ENCODE measurements around the gene ASTN1.

The ASTN1 gene

GRCh38 chr1:177164380-177165068 is at the start of gene ASTN1:
TSS of gene ASTN1 (minus strand) at chr1:177164712. CDS start at chr1:177164676, 36 bp downstream.
- H3K27me3 ChIP-seq (ENCODE audit: control insufficient read depth, insufficient read depth, low read length): peaks cover 64% of the 10 kb centered on the region
- no peaks in the 10 kb centered on the region for H3K9me3 ChIP-seq (ENCODE audit: control insufficient read depth, low read depth, low read length)
- peak within 1 kb of the TSS; percentile 67 for H3K4me3 ChIP-seq (ENCODE audit: low read length)
- no peaks in the 10 kb centered on the region for H3K36me3 ChIP-seq (ENCODE audit: control insufficient read depth, low read depth, low read length)
- H3K4me1 ChIP-seq (ENCODE audit: control insufficient read depth, low read depth, low read length): no peaks in the 10 kb centered on the region
- peak within 1 kb of the TSS; percentile 44 for H3K9ac ChIP-seq (ENCODE audit: low read length)
- no peak within 1 kb of the TSS for H3K27ac ChIP-seq (ENCODE audit: low read length)

- H3K4me3 ChIP-seq (ENCODE audit: low read length): no peak overlapping the region
- H3K4me1 ChIP-seq (ENCODE audit: control insufficient read depth, low read depth, low read length): no peaks in the 10 kb centered on the region
- H3K36me3 ChIP-seq (ENCODE audit: control insufficient read depth, low read depth, low read length): no peaks in the 10 kb centered on the region
- no peaks in the 10 kb centered on the region for H3K9me3 ChIP-seq (ENCODE audit: control insufficient read depth, low read depth, low read length)
- no peak overlapping the region for H3K9ac ChIP-seq (ENCODE audit: low read length)
- no peak overlapping the region for H3K27ac ChIP-seq (ENCODE audit: low read length)
- H3K27me3 ChIP-seq (ENCODE audit: control insufficient read depth, insufficient read depth, low read length): peaks cover 41% of the 10 kb centered on the region
Measured at GRCh38 chr1:177211231-177211630, 46.7 kb upstream of the ASTN1 start.

DNA sequence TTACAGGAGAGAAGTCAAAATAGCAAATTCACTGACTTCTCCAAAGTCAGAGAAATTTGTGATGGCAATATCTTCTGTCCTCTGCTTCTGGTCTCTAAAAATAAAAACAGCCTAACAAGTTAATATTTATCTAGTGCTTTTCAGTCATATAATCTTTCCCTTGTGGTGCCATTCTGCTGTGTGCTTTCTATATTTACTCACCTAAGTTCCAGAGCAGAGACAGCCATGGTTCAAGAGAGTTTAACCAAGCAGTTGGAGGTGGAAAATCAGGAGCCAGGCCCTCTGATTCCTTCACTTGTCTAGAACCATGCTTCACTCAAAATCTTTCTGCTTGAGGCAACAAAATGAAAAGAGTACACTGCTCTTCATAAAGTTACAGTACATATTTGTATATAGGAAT is 45.6 kb upstream of the ASTN1 start:
- H3K9ac ChIP-seq (ENCODE audit: low read length): no peak overlapping the region
- no peaks in the 10 kb centered on the region for H3K36me3 ChIP-seq (ENCODE audit: control insufficient read depth, low read depth, low read length)
- no peaks in the 10 kb centered on the region for H3K4me1 ChIP-seq (ENCODE audit: control insufficient read depth, low read depth, low read length)
- no peak overlapping the region for H3K27ac ChIP-seq (ENCODE audit: low read length)
- H3K9me3 ChIP-seq (ENCODE audit: control insufficient read depth, low read depth, low read length): no peaks in the 10 kb centered on the region
- no peak overlapping the region for H3K4me3 ChIP-seq (ENCODE audit: low read length)
- peaks cover 42% of the 10 kb centered on the region for H3K27me3 ChIP-seq (ENCODE audit: control insufficient read depth, insufficient read depth, low read length)

DNA sequence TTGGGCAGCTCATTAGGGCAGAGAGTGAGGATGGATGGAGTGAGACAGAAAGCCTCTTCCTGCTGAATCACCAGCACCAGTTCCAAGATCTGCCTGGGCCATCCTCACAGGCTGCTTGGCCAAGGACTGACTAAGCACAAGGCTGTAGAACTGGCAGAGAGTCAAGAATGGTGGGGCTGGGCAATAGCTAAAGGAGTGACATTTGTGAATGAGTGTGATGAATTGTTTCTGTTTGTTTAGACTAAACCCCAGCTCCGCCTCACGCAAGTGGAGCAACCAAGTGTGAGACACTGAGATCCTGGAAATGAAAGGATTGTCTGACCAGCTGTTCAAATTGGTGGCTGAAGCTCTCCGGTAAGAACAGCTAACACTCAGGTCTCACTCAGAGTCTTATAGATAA is 44.8 kb upstream of the ASTN1 start:
- H3K9ac ChIP-seq (ENCODE audit: low read length): no peak overlapping the region
- H3K27ac ChIP-seq (ENCODE audit: low read length): no peak overlapping the region
- no peaks in the 10 kb centered on the region for H3K9me3 ChIP-seq (ENCODE audit: control insufficient read depth, low read depth, low read length)
- H3K4me1 ChIP-seq (ENCODE audit: control insufficient read depth, low read depth, low read length): no peaks in the 10 kb centered on the region
- H3K36me3 ChIP-seq (ENCODE audit: control insufficient read depth, low read depth, low read length): no peaks in the 10 kb centered on the region
- peaks cover 42% of the 10 kb centered on the region for H3K27me3 ChIP-seq (ENCODE audit: control insufficient read depth, insufficient read depth, low read length)
- no peak overlapping the region for H3K4me3 ChIP-seq (ENCODE audit: low read length)

GRCh38 chr1:177208920-177209319 is 44.4 kb upstream of the ASTN1 start:
- no peaks in the 10 kb centered on the region for H3K36me3 ChIP-seq (ENCODE audit: control insufficient read depth, low read depth, low read length)
- no peak overlapping the region for H3K9ac ChIP-seq (ENCODE audit: low read length)
- no peaks in the 10 kb centered on the region for H3K4me1 ChIP-seq (ENCODE audit: control insufficient read depth, low read depth, low read length)
- H3K9me3 ChIP-seq (ENCODE audit: control insufficient read depth, low read depth, low read length): no peaks in the 10 kb centered on the region
- no peak overlapping the region for H3K4me3 ChIP-seq (ENCODE audit: low read length)
- peaks cover 42% of the 10 kb centered on the region for H3K27me3 ChIP-seq (ENCODE audit: control insufficient read depth, insufficient read depth, low read length)
- no peak overlapping the region for H3K27ac ChIP-seq (ENCODE audit: low read length)

DNA sequence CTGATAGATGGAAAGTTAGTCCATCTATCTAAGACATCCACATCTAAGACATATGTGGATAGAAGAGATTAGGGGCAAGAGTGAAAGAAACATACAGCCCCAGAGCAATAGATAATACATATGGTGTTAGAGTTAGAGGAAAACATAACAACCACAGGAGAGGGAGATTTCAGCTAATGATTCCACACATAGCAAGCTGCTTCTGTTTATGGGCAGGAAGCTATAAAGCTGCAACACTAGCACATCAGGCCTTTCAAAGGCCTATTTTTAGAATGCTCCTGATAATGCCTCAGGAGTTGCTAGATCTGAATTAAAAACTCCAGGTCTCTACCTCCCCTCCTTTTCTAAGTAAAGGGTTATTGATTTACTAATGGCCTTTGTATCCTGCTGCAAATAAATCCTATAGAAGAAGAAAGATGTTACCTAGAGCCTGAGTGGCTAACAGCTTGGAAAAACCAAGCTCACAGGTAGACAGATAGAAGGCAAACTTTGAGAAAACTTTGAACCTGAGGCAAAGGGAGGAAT is 42.4 kb upstream of the ASTN1 start:
- Histone ChIP-seq H3K9me3 (ENCODE audit: control insufficient read depth, low read depth, low read length) (no peaks in the 10 kb centered on the region), H3K36me3 (ENCODE audit: control insufficient read depth, low read depth, low read length) (no peaks in the 10 kb centered on the region), H3K4me3 (ENCODE audit: low read length) (no peak overlapping the region), H3K27ac (ENCODE audit: low read length) (no peak overlapping the region), H3K9ac (ENCODE audit: low read length) (no peak overlapping the region), H3K4me1 (ENCODE audit: control insufficient read depth, low read depth, low read length) (no peaks in the 10 kb centered on the region), H3K27me3 (ENCODE audit: control insufficient read depth, insufficient read depth, low read length) (peaks cover 42% of the 10 kb centered on the region)

- Histone ChIP-seq H3K4me3 (ENCODE audit: low read length) (no peak overlapping the region), H3K27me3 (ENCODE audit: control insufficient read depth, insufficient read depth, low read length) (no peaks in the 10 kb centered on the region), H3K9ac (ENCODE audit: low read length) (no peak overlapping the region), H3K9me3 (ENCODE audit: control insufficient read depth, low read depth, low read length) (no peaks in the 10 kb centered on the region), H3K27ac (ENCODE audit: low read length) (no peak overlapping the region), H3K4me1 (ENCODE audit: control insufficient read depth, low read depth, low read length) (no peaks in the 10 kb centered on the region), H3K36me3 (ENCODE audit: control insufficient read depth, low read depth, low read length) (no peaks in the 10 kb centered on the region)
Measured at GRCh38 chr1:177200290-177200689, 35.8 kb upstream of the ASTN1 start.

GRCh38 chr1:177198243-177198642 is 33.7 kb upstream of the ASTN1 start:
- Histone ChIP-seq H3K9ac (ENCODE audit: low read length) (no peak overlapping the region), H3K36me3 (ENCODE audit: control insufficient read depth, low read depth, low read length) (no peaks in the 10 kb centered on the region), H3K27me3 (ENCODE audit: control insufficient read depth, insufficient read depth, low read length) (no peaks in the 10 kb centered on the region), H3K4me1 (ENCODE audit: control insufficient read depth, low read depth, low read length) (no peaks in the 10 kb centered on the region), H3K27ac (ENCODE audit: low read length) (no peak overlapping the region), H3K4me3 (ENCODE audit: low read length) (no peak overlapping the region), H3K9me3 (ENCODE audit: control insufficient read depth, low read depth, low read length) (no peaks in the 10 kb centered on the region)

- H3K27me3 ChIP-seq (ENCODE audit: control insufficient read depth, insufficient read depth, low read length): no peaks in the 10 kb centered on the region
- H3K9me3 ChIP-seq (ENCODE audit: control insufficient read depth, low read depth, low read length): no peaks in the 10 kb centered on the region
- H3K27ac ChIP-seq (ENCODE audit: low read length): no peak overlapping the region
- H3K4me1 ChIP-seq (ENCODE audit: control insufficient read depth, low read depth, low read length): no peaks in the 10 kb centered on the region
- H3K4me3 ChIP-seq (ENCODE audit: low read length): no peak overlapping the region
- no peak overlapping the region for H3K9ac ChIP-seq (ENCODE audit: low read length)
- H3K36me3 ChIP-seq (ENCODE audit: control insufficient read depth, low read depth, low read length): no peaks in the 10 kb centered on the region
Measured at GRCh38 chr1:177190308-177190970, 25.9 kb upstream of the ASTN1 start.

DNA sequence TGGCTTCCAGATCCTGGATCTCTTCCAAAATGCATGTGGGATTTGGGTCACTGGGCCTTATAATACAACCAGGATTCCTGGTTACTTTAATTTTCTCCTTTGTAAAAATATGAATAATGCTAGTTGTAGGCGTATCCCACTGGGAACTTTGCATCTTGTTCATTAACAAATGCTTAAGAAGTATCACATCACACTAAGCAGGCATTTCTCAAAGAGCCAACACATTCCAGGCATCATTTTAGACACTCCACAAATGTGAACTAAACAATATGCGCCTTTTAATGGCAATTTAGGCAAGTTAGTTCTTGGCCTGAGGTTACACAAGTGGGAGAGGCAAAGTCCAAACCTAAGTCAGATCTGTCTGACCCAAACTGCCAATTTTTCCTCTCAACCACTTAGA is 22.1 kb upstream of the ASTN1 start:
- Histone ChIP-seq H3K4me1 (ENCODE audit: control insufficient read depth, low read depth, low read length) (no peaks in the 10 kb centered on the region), H3K9ac (ENCODE audit: low read length) (no peak overlapping the region), H3K4me3 (ENCODE audit: low read length) (no peak overlapping the region), H3K27ac (ENCODE audit: low read length) (no peak overlapping the region), H3K27me3 (ENCODE audit: control insufficient read depth, insufficient read depth, low read length) (no peaks in the 10 kb centered on the region), H3K36me3 (ENCODE audit: control insufficient read depth, low read depth, low read length) (no peaks in the 10 kb centered on the region), H3K9me3 (ENCODE audit: control insufficient read depth, low read depth, low read length) (no peaks in the 10 kb centered on the region)

GRCh38 chr1:177185209-177185608 is 20.7 kb upstream of the ASTN1 start:
- Histone ChIP-seq H3K36me3 (ENCODE audit: control insufficient read depth, low read depth, low read length) (no peaks in the 10 kb centered on the region), H3K27me3 (ENCODE audit: control insufficient read depth, insufficient read depth, low read length) (peaks cover 13% of the 10 kb centered on the region), H3K4me3 (ENCODE audit: low read length) (no peak overlapping the region), H3K9ac (ENCODE audit: low read length) (no peak overlapping the region), H3K27ac (ENCODE audit: low read length) (no peak overlapping the region), H3K9me3 (ENCODE audit: control insufficient read depth, low read depth, low read length) (no peaks in the 10 kb centered on the region), H3K4me1 (ENCODE audit: control insufficient read depth, low read depth, low read length) (peaks cover 5% of the 10 kb centered on the region)

GRCh38 chr1:177183836-177184235 is 19.3 kb upstream of the ASTN1 start:
- Histone ChIP-seq H3K4me1 (ENCODE audit: control insufficient read depth, low read depth, low read length) (peaks cover 5% of the 10 kb centered on the region), H3K4me3 (ENCODE audit: low read length) (no peak overlapping the region), H3K27ac (ENCODE audit: low read length) (no peak overlapping the region), H3K9ac (ENCODE audit: low read length) (no peak overlapping the region), H3K27me3 (ENCODE audit: control insufficient read depth, insufficient read depth, low read length) (peaks cover 24% of the 10 kb centered on the region), H3K36me3 (ENCODE audit: control insufficient read depth, low read depth, low read length) (no peaks in the 10 kb centered on the region), H3K9me3 (ENCODE audit: control insufficient read depth, low read depth, low read length) (no peaks in the 10 kb centered on the region)
